WTC11 (cell line): ENCODE data around the gene ZNF774.

Experiments
- CBFB ChIP-seq: sonication (generic); formaldehyde crosslinking; IDR thresholded peaks from 2 replicates; pipeline ENCODE4 v1.8.1; 2022; ENCODE audit warnings: mild to moderate bottlenecking, low read depth, missing genetic modification reagents
- CREB1 ChIP-seq: sonication (generic); formaldehyde crosslinking; IDR thresholded peaks from 2 replicates; pipeline ENCODE4 v1.8.0; 2023; ENCODE audit warnings: mild to moderate bottlenecking, missing genetic modification reagents
- CTCF ChIP-seq: fragments of 200-600 bp; IDR thresholded peaks from 2 replicates; pipeline ENCODE4 v1.8.0; 2022; ENCODE audit warnings: antibody characterized with exemption
- HMGXB4 ChIP-seq: sonication (generic); formaldehyde crosslinking; IDR thresholded peaks from 2 replicates; pipeline ENCODE4 v1.8.1; 2023; ENCODE audit warnings: mild to moderate bottlenecking, moderate library complexity, missing genetic modification reagents
- NFE2L1 ChIP-seq: sonication (generic); formaldehyde crosslinking; IDR thresholded peaks from 2 replicates; pipeline ENCODE4 v1.8.1; 2023; ENCODE audit warnings: missing genetic modification reagents
- PRDM15 ChIP-seq: sonication (generic); formaldehyde crosslinking; IDR thresholded peaks from 2 replicates; pipeline ENCODE4 v1.8.0; 2022; ENCODE audit warnings: missing genetic modification reagents
- SMAD3 ChIP-seq: sonication (generic); formaldehyde crosslinking; IDR thresholded peaks from 2 replicates; pipeline ENCODE4 v1.8.0; 2022; ENCODE audit warnings: missing genetic modification reagents, mild to moderate bottlenecking, borderline replicate concordance
- USF2 ChIP-seq: sonication (generic); formaldehyde crosslinking; IDR thresholded peaks from 2 replicates; pipeline ENCODE4 v1.8.1; 2023; ENCODE audit warnings: mild to moderate bottlenecking, missing genetic modification reagents, moderate library complexity
- ZNF138 ChIP-seq: sonication (generic); formaldehyde crosslinking; conservative IDR thresholded peaks from 2 replicates; pipeline ENCODE4 v1.8.1; 2022; ENCODE audit warnings: mild to moderate bottlenecking, moderate library complexity, missing genetic modification reagents
- ZNF263 ChIP-seq: sonication (generic); formaldehyde crosslinking; IDR thresholded peaks from 2 replicates; pipeline ENCODE4 v1.8.1; 2022; ENCODE audit warnings: low read depth, mild to moderate bottlenecking, moderate library complexity, missing genetic modification reagents
- TF ChIP-seq, protein P1 (sequence below): sonication (generic); formaldehyde crosslinking; IDR thresholded peaks from 2 replicates; pipeline ENCODE4 v1.8.1; 2022; ENCODE audit warnings: missing genetic modification reagents, borderline replicate concordance
- TF ChIP-seq, protein P2 (sequence below): sonication (generic); formaldehyde crosslinking; IDR thresholded peaks from 2 replicates; pipeline ENCODE4 v1.8.0; 2022; ENCODE audit warnings: mild to moderate bottlenecking, missing genetic modification reagents

DNA sequence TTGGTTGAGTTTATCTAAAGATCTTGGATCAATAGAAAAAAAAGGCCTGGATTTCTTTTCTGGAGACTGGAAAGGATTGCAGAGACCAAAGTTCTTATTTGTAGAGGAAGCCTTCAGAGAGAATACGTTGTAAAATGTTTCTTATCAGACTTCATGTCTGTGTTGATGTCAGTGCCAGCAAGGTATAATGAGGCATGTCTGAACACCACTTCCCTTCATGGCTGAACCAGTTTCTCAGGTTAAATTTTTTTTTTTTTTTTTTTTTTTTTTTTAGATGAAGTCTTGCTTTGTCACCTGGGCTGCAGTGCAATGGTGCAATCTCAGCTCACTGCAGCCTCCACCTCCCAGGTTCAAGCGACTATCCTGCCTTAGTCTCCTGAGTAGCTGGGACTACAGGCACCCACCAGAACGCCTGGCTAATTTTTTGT lies 17.8 kb upstream of the ZNF774 start:
- no peak for TF ChIP-seq ZNF138 (CRISPR knock-in tag)
- TF ChIP-seq, protein P1, sequence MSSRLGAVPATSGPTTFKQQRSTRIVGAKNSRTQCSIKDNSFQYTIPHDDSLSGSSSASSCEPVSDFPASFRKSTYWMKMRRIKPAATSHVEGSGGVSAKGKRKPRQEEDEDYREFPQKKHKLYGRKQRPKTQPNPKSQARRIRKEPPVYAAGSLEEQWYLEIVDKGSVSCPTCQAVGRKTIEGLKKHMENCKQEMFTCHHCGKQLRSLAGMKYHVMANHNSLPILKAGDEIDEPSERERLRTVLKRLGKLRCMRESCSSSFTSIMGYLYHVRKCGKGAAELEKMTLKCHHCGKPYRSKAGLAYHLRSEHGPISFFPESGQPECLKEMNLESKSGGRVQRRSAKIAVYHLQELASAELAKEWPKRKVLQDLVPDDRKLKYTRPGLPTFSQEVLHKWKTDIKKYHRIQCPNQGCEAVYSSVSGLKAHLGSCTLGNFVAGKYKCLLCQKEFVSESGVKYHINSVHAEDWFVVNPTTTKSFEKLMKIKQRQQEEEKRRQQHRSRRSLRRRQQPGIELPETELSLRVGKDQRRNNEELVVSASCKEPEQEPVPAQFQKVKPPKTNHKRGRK = no peak
- TF ChIP-seq CREB1 (CRISPR knock-in tag) = no peak
- no peak for TF ChIP-seq CTCF
- TF ChIP-seq USF2 (CRISPR knock-in tag) = no peak
- TF ChIP-seq SMAD3 = no peak
- no peak for TF ChIP-seq CBFB (CRISPR knock-in tag)
- no peak for TF ChIP-seq PRDM15 (CRISPR knock-in tag)
- no peak for TF ChIP-seq NFE2L1 (CRISPR knock-in tag)
- TF ChIP-seq, protein P2, sequence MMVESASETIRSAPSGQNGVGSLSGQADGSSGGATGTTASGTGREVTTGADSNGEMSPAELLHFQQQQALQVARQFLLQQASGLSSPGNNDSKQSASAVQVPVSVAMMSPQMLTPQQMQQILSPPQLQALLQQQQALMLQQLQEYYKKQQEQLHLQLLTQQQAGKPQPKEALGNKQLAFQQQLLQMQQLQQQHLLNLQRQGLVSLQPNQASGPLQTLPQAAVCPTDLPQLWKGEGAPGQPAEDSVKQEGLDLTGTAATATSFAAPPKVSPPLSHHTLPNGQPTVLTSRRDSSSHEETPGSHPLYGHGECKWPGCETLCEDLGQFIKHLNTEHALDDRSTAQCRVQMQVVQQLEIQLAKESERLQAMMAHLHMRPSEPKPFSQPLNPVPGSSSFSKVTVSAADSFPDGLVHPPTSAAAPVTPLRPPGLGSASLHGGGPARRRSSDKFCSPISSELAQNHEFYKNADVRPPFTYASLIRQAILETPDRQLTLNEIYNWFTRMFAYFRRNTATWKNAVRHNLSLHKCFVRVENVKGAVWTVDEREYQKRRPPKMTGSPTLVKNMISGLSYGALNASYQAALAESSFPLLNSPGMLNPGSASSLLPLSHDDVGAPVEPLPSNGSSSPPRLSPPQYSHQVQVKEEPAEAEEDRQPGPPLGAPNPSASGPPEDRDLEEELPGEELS (CRISPR knock-in tag) = no peak
- TF ChIP-seq HMGXB4 (CRISPR knock-in tag) = no peak
- TF ChIP-seq ZNF263 = no peak
